ENCODE data around the gene LAPTM4A.
A peak's percentile ranks its signal among the peaks of the same experiment; 100 is the strongest.
"Not testable (repeated sequence)": the region's sequence is repeated elsewhere in the genome, so short reads cannot be mapped to it uniquely, and the experiment has no call there.

Gene LAPTM4A

GRCh38 chr2:20074901-20075300 lies 23.5 kb upstream of the LAPTM4A start:
- no peak for DNase-seq

- DNase-seq = not testable (repeated sequence)
Measured at GRCh38 chr2:20074046-20074648, 22.7 kb upstream of the LAPTM4A start.

GRCh38 chr2:20073460-20073859 lies 22.0 kb upstream of the LAPTM4A start:
- no peak for DNase-seq

- DNase-seq = no peak
Measured at GRCh38 chr2:20072436-20073158, 21.2 kb upstream of the LAPTM4A start.

GRCh38 chr2:20071397-20072383 lies 20.3 kb upstream of the LAPTM4A start:
- DNase-seq = no peak

GRCh38 chr2:20069756-20070155 lies 18.3 kb upstream of the LAPTM4A start:
- DNase-seq = no peak

GRCh38 chr2:20067992-20068584 lies 16.7 kb upstream of the LAPTM4A start:
- no peak for DNase-seq

GRCh38 chr2:20065885-20066602 lies 14.6 kb upstream of the LAPTM4A start:
- peak; percentile 30 for DNase-seq

- no peak for DNase-seq
Measured at GRCh38 chr2:20064841-20065240, 13.4 kb upstream of the LAPTM4A start.

GRCh38 chr2:20064421-20064820 lies 13.0 kb upstream of the LAPTM4A start:
- no peak for DNase-seq

- no peak for DNase-seq
Measured at GRCh38 chr2:20062615-20063545, 11.5 kb upstream of the LAPTM4A start.

GRCh38 chr2:20061940-20062339 lies 10.5 kb upstream of the LAPTM4A start:
- DNase-seq = no peak

- no peak for DNase-seq
Measured at GRCh38 chr2:20061476-20061875, 10.0 kb upstream of the LAPTM4A start.

GRCh38 chr2:20060106-20060505 lies 8.7 kb upstream of the LAPTM4A start:
- no peak for DNase-seq

- no peak for DNase-seq
Measured at GRCh38 chr2:20057268-20057667, 5.8 kb upstream of the LAPTM4A start.

GRCh38 chr2:20054931-20055330 lies 3.5 kb upstream of the LAPTM4A start:
- DNase-seq = no peak

GRCh38 chr2:20054119-20054518 lies 2.7 kb upstream of the LAPTM4A start:
- DNase-seq = no peak

GRCh38 chr2:20052861-20053281 lies 1.4 kb upstream of the LAPTM4A start:
- no peak for DNase-seq

- DNase-seq = peak; percentile 32
Measured at GRCh38 chr2:20052229-20052851, 912 bp upstream of the LAPTM4A start.

- DNase-seq = no peak
Measured at GRCh38 chr2:20050646-20051531, 539 bp downstream of the LAPTM4A start.
